Tibial nerve (tissue), 4 donors: ENCODE results near the gene SPATA1. TPM values are rescaled to one million over a fixed set of nuclear protein-coding genes. Genes with fewer than 3 reads are reported as not detected.

Experiments
- DNase-seq, 2 donors: peaks; one replicate each; pipeline ENCODE4 v3.0.0-alpha.2; 2019; ENCODE audit warnings: low spot score in 2 of 2
- H3K27ac ChIP-seq, 4 donors: fragments of 200-600 bp; sonication (generic) in 3 of 4; one replicate each; pipeline ENCODE4 v1.5.1; 2017 to 2019; ENCODE audit warnings: mild to moderate bottlenecking in 1 of 4
- H3K27me3 ChIP-seq, 2 donors: fragments of 200-600 bp; sonication (generic) in 1 of 2; one replicate each; pipeline versions ENCODE4 v1.5.1 to v1.6.0; 2017 to 2019
- H3K36me3 ChIP-seq, 3 donors: fragments of 200-600 bp; sonication (generic); one replicate each; pipeline ENCODE4 v1.5.1; 2018 to 2019
- H3K4me1 ChIP-seq, 4 donors: fragments of 200-600 bp; sonication (generic) in 3 of 4; one replicate each; pipeline ENCODE4 v1.5.1; 2017 to 2019
- H3K4me3 ChIP-seq, 4 donors: fragments of 200-600 bp; sonication (generic) in 3 of 4; one replicate each; pipeline ENCODE4 v1.5.1; 2017 to 2019; ENCODE audit warnings: mild to moderate bottlenecking in 1 of 4, moderate library complexity in 1 of 4
- H3K9me3 ChIP-seq, 4 donors: fragments of 200-600 bp; sonication (generic) in 3 of 4; one replicate each; pipeline ENCODE4 v1.5.1; 2017 to 2019
- CTCF ChIP-seq, 5 experiments: fragments of 200-600 bp in 3 of 5; fragments of 450-650 bp in 2 of 5; sonication (generic) in 3 of 5; IDR thresholded peaks; one replicate each; pipeline ENCODE4 v1.5.1; 2016 to 2019; ENCODE audit warnings: antibody characterized with exemption in 5 of 5, mild to moderate bottlenecking in 3 of 5, moderate library complexity in 2 of 5
- EP300 ChIP-seq, 2 donors: sonication (generic); formaldehyde crosslinking; IDR thresholded peaks; one replicate each; pipeline ENCODE4 v1.6.1; 2017; ENCODE audit warnings: antibody characterized with exemption in 2 of 2, mild to moderate bottlenecking in 1 of 2
- POLR2A ChIP-seq, 2 donors: fragments of 450-650 bp; IDR thresholded peaks; one replicate each; pipeline ENCODE4 v1.6.1; 2017; ENCODE audit warnings: antibody characterized with exemption in 2 of 2, mild to moderate bottlenecking in 2 of 2, moderate library complexity in 2 of 2
- WGBS, 2 donors: methylation state at CpG; one replicate each; pipeline ENCODE4 v1.1.5; 2018; 5-methylcytosine and 5-hydroxymethylcytosine counted together
- total RNA-seq, 4 donors: library from RNA; depleted of rRNA; stranded (reverse); fragments of >200 nt; gene quantifications; one replicate each; pipeline ENCODE4 v1.1.0, GENCODE V29; 2016

SPATA1 gene
- total RNA-seq, 4 donors from 2014 or later, result 0.22 TPM; not detected in 3

- H3K27me3 ChIP-seq, result no peaks in the 10 kb centered on the region
- no peak overlapping the region for H3K27ac ChIP-seq
- peaks cover 0 to 8% (median 0%) of the 10 kb centered on the region in 3 donors for H3K36me3 ChIP-seq
- DNase-seq, result no peak
- peaks cover 0 to 25% (median 5%) of the 10 kb centered on the region in 4 donors for H3K9me3 ChIP-seq
- WGBS, 2 donors, result 71 to 72% methylated on average over 3 of the region's 3 CpGs
- no peak for TF ChIP-seq POLR2A (IDR thresholded peaks at IDR 0.05)
- TF ChIP-seq CTCF (IDR thresholded peaks at IDR 0.05), result no peak
- no peak for TF ChIP-seq EP300 (IDR thresholded peaks at IDR 0.05)
- H3K4me3 ChIP-seq, result no peak overlapping the region
- H3K4me1 ChIP-seq, result peaks cover 0 to 8% (median 0%) of the 10 kb centered on the region in 4 donors
Observed at GRCh38 chr1:84510668-84511067, 4.5 kb downstream of the SPATA1 start.

GRCh38 chr1:84524590-84524989 is 18.4 kb downstream of the SPATA1 start:
- H3K9me3 ChIP-seq, result no peaks in the 10 kb centered on the region
- no peaks in the 10 kb centered on the region for H3K27me3 ChIP-seq
- H3K36me3 ChIP-seq, result peaks cover 0 to 12% (median 0%) of the 10 kb centered on the region in 3 donors
- H3K4me3 ChIP-seq, result no peak overlapping the region
- TF ChIP-seq EP300 (IDR thresholded peaks at IDR 0.05), result no peak
- TF ChIP-seq POLR2A (IDR thresholded peaks at IDR 0.05), result no peak
- TF ChIP-seq CTCF (IDR thresholded peaks at IDR 0.05), result no peak
- H3K27ac ChIP-seq, result no peak overlapping the region
- DNase-seq, result no peak
- H3K4me1 ChIP-seq, result no peaks in the 10 kb centered on the region

- TF ChIP-seq EP300 (IDR thresholded peaks at IDR 0.05) (no peak), POLR2A (IDR thresholded peaks at IDR 0.05) (no peak)
- Histone ChIP-seq H3K36me3 (peaks cover 0 to 16% (median 0%) of the 10 kb centered on the region in 3 donors), H3K27me3 (no peaks in the 10 kb centered on the region), H3K9me3 (no peaks in the 10 kb centered on the region), H3K4me1 (no peaks in the 10 kb centered on the region), H3K4me3 (no peak overlapping the region), H3K27ac (no peak overlapping the region)
- 70 to 73% methylated on average over 1 of the region's 1 CpG for WGBS, 2 donors
- DNase-seq, result no peak
Observed at GRCh38 chr1:84525779-84526178, 19.6 kb downstream of the SPATA1 start.

- DNase-seq, result no peak
- TF ChIP-seq CTCF (IDR thresholded peaks at IDR 0.05), result no peak
- TF ChIP-seq EP300 (IDR thresholded peaks at IDR 0.05), result no peak
- no peak for TF ChIP-seq POLR2A (IDR thresholded peaks at IDR 0.05)
- Histone ChIP-seq H3K9me3 (no peaks in the 10 kb centered on the region), H3K4me3 (no peak overlapping the region), H3K27me3 (no peaks in the 10 kb centered on the region), H3K36me3 (peaks cover 0 to 40% (median 0%) of the 10 kb centered on the region in 3 donors), H3K27ac (no peak overlapping the region), H3K4me1 (no peaks in the 10 kb centered on the region)
Observed at GRCh38 chr1:84538599-84538998, 32.4 kb downstream of the SPATA1 start.

- Histone ChIP-seq H3K27me3 (no peaks in the 10 kb centered on the region), H3K4me1 (no peaks in the 10 kb centered on the region), H3K4me3 (no peak overlapping the region), H3K27ac (no peak overlapping the region), H3K36me3 (peaks cover 0 to 40% (median 0%) of the 10 kb centered on the region in 3 donors), H3K9me3 (no peaks in the 10 kb centered on the region)
- TF ChIP-seq CTCF (IDR thresholded peaks at IDR 0.05) (no peak), EP300 (IDR thresholded peaks at IDR 0.05) (no peak), POLR2A (IDR thresholded peaks at IDR 0.05) (no peak)
- DNase-seq, result no peak
- 84 to 89% methylated on average over 3 of the region's 3 CpGs for WGBS, 2 donors
Observed at GRCh38 chr1:84539972-84540371, 33.8 kb downstream of the SPATA1 start.

- Histone ChIP-seq H3K9me3 (no peaks in the 10 kb centered on the region), H3K27me3 (no peaks in the 10 kb centered on the region), H3K27ac (no peak overlapping the region), H3K36me3 (peaks cover 0 to 40% (median 0%) of the 10 kb centered on the region in 3 donors), H3K4me3 (no peak overlapping the region), H3K4me1 (no peaks in the 10 kb centered on the region)
- no peak for DNase-seq
- 29 to 50% methylated on average over 1 of the region's 1 CpG for WGBS, 2 donors
- no peak for TF ChIP-seq POLR2A (IDR thresholded peaks at IDR 0.05)
- no peak for TF ChIP-seq EP300 (IDR thresholded peaks at IDR 0.05)
- TF ChIP-seq CTCF (IDR thresholded peaks at IDR 0.05), result no peak
Observed at GRCh38 chr1:84540759-84541158, 34.6 kb downstream of the SPATA1 start.
